Nephron (organoid): ENCODE data around the gene ING5.
A peak's percentile ranks its signal among the peaks of the same experiment; 100 is the strongest.

ENCODE experiments used
- H3K27ac Mint-ChIP-seq, 3 experiments: 2 replicates each; pipeline ENCODE4 v1.8.0; 2020; ENCODE audit warnings: mixed read lengths in 3 of 3, mild to moderate bottlenecking in 2 of 3, moderate library complexity in 1 of 3
- H3K27me3 Mint-ChIP-seq: 2 replicates; pipeline ENCODE4 v1.8.0; 2021; ENCODE audit warnings: low read depth, mild to moderate bottlenecking, moderate library complexity, mixed read lengths
- H3K36me3 Mint-ChIP-seq: 2 replicates; pipeline ENCODE4 v1.8.0; 2020; ENCODE audit warnings: low read depth, mixed read lengths
- H3K4me1 Mint-ChIP-seq: 2 replicates; pipeline ENCODE4 v1.8.0; 2020; ENCODE audit warnings: mixed read lengths
- H3K4me3 Mint-ChIP-seq, 3 experiments: 2 replicates each; pipeline ENCODE4 v1.8.0; 2020; ENCODE audit warnings: mild to moderate bottlenecking in 3 of 3, mixed read lengths in 3 of 3, moderate library complexity in 2 of 3
- H3K9me3 Mint-ChIP-seq: 2 replicates; pipeline ENCODE4 v1.8.0; 2020; ENCODE audit warnings: mixed read lengths
- TF ChIP-seq, protein P1 (sequence below), 3 experiments: fragments of 200-600 bp; sonication (generic); IDR thresholded peaks; one replicate each; pipeline ENCODE4 v1.5.0; 2021; ENCODE audit warnings: antibody characterized with exemption in 3 of 3; ENCODE audit not compliant: unreplicated experiment in 3 of 3

ING5 gene

DNA sequence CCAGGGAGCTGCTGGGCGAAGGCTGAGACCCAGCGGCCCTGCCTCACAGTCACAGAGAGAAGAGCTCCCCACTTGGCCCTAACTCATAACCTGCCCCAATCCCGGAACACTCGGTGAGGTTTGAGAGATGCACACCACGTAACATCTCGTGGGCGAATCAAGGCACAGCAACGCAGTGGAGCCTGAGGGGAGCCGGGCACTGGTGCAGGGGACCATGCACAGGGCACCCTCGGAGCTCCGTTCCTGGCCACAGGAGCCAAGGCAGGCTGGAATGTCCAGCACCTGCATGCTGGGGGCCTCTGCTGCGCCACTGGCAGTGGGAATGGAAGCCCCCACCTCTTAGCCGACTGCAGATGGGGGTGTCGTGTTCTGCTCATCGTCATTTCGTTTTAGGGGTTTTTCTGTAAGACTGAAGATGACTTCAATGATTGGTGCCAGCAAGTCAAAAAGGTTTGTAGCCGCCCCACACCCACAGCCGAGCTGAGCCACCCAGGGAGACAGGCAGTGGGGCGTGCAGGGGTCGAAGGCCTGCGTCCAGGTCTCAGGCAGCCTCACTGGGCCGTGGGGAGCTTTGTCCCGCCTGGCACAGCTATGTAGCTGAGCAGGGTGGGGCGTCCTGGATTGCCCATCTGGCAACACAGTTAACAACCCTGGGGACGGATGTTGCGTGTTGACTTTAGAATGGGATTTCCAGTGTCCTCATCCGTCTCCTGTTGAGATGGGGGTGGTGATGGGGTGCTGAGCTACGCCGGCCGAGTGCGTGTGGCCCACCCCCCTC is 31.3 kb upstream of the ING5 start:
- Mint-ChIP-seq H3K4me3 (no peak overlapping the region), H3K4me1 (peaks cover 12% of the 10 kb centered on the region), H3K9me3 (no peaks in the 10 kb centered on the region), H3K36me3 (peaks cover 35% of the 10 kb centered on the region), H3K27ac (no peak overlapping the region), H3K27me3 (no peaks in the 10 kb centered on the region)
- TF ChIP-seq, protein P1, sequence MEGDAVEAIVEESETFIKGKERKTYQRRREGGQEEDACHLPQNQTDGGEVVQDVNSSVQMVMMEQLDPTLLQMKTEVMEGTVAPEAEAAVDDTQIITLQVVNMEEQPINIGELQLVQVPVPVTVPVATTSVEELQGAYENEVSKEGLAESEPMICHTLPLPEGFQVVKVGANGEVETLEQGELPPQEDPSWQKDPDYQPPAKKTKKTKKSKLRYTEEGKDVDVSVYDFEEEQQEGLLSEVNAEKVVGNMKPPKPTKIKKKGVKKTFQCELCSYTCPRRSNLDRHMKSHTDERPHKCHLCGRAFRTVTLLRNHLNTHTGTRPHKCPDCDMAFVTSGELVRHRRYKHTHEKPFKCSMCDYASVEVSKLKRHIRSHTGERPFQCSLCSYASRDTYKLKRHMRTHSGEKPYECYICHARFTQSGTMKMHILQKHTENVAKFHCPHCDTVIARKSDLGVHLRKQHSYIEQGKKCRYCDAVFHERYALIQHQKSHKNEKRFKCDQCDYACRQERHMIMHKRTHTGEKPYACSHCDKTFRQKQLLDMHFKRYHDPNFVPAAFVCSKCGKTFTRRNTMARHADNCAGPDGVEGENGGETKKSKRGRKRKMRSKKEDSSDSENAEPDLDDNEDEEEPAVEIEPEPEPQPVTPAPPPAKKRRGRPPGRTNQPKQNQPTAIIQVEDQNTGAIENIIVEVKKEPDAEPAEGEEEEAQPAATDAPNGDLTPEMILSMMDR (IDR thresholded peaks at IDR 0.05; ENCODE audit: unreplicated experiment in 3 of 3), result no peak

DNA sequence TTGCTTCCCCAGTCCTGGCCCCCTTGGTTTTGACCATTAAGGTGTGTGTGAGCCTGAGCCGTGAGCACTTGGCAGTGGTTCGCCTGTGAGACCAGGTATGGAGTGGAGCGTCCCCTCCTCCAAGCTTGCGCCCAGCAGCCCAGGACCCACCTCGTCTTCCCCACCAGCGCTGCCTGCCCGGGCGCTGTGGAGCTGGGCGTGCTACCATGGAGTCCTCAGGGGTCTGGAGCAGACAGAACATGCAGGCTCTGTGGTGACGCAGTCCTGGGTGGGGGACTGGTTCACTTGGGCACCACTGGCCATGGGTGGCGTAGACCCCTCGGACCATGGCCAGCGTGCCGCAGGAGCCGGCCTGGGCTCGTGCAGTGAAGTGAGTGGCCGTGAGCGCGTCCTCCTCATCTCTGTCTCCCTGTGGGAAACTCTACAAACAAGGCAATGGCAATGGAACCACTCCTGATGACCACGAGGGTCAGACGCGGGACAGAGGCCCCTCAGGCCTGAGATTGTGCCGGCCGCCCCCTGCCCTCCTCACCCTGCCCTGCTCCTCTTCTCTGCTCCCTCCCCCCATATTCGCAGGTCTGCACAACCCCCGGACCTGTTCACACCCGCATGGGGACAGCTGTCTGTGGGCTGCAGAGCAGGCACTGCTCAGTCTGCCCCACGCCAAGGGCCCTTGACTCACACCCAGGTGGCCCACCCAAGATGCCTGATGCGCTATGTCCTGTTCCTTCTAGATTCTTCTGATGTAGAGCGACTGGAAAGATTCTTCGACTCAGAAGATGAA is 30.2 kb upstream of the ING5 start:
- Mint-ChIP-seq H3K4me3 (no peak overlapping the region), H3K27ac (no peak overlapping the region), H3K27me3 (no peaks in the 10 kb centered on the region)

DNA sequence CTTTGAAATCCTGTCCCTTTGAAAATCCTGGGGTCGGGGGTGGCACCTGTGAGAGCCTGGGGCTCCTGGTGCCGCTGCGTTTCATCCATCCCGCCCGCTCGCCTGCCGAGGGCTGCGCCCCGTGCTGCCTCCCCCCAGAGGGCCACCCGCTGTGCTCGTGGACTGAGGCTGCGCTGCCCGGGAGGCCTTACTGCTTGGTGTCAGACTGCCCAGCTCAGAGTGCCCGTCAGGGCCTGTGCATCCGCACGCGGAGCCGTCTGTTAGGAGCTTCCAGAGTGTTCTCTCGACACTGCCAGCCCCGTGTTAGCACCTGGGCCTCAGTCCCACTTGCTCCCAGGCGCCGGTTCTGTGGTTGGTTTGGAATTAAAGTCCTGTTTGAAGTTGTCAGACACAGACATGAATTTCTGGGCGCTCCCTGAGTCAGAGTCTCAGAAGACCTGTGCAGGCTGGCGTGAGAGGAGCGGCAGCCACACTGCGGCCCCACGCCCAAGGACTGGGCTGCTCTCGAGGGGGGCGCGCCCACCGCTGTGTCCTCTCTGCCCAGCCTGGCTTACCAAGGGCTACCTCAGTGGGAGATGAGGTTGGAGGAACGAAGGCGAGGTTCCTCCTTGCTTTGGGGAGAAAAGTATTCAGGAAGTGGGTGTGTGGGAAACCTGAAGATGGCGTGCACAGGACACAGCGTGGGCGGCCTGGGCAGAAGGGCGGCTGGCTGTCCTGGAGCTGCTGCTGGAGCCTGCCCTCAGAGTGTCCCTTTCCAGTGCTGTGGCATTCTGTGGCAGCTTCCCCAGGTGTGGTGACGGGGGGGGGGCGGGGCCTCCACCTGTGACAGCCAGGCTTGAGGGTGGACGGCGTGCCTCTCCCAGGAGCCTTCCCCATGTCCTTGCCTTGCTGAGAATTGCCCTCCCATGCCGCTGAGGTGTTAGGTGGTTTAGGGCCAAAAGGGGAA is 29.3 kb upstream of the ING5 start:
- H3K4me1 Mint-ChIP-seq, result no peaks in the 10 kb centered on the region
- H3K36me3 Mint-ChIP-seq, result peaks cover 36% of the 10 kb centered on the region
- H3K9me3 Mint-ChIP-seq, result no peaks in the 10 kb centered on the region
- H3K4me3 Mint-ChIP-seq, result no peak overlapping the region
- H3K27ac Mint-ChIP-seq, result no peak overlapping the region
- H3K27me3 Mint-ChIP-seq, result no peaks in the 10 kb centered on the region
- TF ChIP-seq, protein P1 (IDR thresholded peaks at IDR 0.05; ENCODE audit: unreplicated experiment in 3 of 3), result no peak

More for the DNA sequence above, 30.2 kb upstream of the ING5 start:
- TF ChIP-seq, protein P1 (IDR thresholded peaks at IDR 0.05; ENCODE audit: unreplicated experiment in 3 of 3), result no peak
- H3K4me1 Mint-ChIP-seq, result peaks cover 2% of the 10 kb centered on the region
- H3K9me3 Mint-ChIP-seq, result no peaks in the 10 kb centered on the region
- peaks cover 34% of the 10 kb centered on the region for H3K36me3 Mint-ChIP-seq

DNA sequence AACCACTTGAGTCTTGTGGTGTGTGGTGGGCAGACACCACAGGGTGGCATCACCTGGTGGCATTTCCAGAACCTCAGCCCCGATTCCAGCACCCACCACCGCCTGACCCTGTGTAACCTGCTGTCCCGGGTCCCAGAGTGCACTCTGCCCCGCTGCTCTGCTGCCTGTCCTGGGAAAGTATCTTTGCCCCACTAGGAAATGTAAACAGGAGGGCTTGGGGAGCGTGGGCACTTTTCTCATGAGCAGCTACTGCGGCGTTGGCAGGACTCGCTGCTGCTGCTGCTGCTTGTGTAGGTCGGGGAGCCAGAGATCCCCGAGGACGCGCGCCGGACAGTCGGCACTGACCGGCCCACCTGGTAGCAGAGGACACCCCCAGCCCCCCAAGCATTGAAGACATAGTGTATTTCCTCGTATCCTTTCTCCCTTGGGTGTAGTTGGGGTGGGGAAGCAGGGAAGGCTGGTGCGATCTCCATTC is 28.6 kb upstream of the ING5 start:
- Mint-ChIP-seq H3K9me3 (no peaks in the 10 kb centered on the region), H3K27me3 (no peaks in the 10 kb centered on the region), H3K27ac (no peak overlapping the region), H3K4me3 (no peak overlapping the region), H3K4me1 (no peaks in the 10 kb centered on the region), H3K36me3 (peaks cover 36% of the 10 kb centered on the region)
- TF ChIP-seq, protein P1 (IDR thresholded peaks at IDR 0.05; ENCODE audit: unreplicated experiment in 3 of 3), result no peak

DNA sequence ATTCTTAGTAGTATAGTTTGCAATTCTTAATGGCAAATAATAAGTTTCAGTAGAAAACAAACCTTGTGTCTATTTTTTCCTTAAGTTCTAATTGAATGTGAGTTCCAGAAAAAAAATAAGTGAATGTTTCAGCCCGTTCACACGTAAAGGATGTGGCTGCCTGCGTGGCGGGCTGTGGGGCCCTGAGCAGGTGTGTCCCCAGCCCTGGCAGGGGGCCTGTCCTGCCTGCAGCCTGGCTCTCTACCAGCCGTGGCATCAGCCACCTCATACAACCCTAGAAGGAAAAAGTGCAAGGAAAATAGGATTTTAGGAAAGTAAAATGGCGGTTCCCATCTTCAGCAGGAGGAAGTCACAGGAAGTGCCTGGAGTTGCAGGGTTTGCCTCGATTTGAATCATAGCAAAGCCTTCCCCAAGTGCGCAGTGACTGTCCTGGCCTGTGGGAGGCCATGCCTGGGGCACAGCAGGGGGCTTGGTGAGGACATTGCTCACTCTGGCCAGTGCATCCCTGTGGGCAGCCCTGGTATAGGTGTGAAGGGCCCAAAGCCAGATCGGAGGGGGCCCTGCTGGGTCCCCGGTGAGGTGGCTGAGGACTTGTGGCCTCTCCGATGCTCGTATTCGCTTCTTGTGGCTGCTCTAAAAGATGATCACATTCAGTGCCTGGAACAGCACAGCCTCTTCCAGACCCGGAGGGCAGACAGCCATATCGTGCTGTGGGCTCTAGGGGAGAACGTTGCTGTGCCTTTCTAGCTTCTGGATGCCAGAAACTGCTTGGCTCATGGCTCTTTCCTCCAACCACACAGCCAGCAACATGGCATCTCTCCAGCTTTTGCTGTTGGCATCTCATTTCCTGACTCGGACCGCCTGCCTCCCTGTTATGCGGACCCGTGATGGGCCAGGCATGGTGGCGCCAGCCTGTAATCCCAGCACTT is 27.8 kb upstream of the ING5 start:
- TF ChIP-seq, protein P1 (IDR thresholded peaks at IDR 0.05; ENCODE audit: unreplicated experiment in 3 of 3), result no peak

More for the DNA sequence above, 27.8 kb upstream of the ING5 start:
- Mint-ChIP-seq H3K4me3 (no peak overlapping the region), H3K4me1 (no peaks in the 10 kb centered on the region), H3K9me3 (no peaks in the 10 kb centered on the region), H3K27ac (peak overlapping the region in 1 of 3 experiments; percentile 46), H3K27me3 (no peaks in the 10 kb centered on the region), H3K36me3 (peaks cover 35% of the 10 kb centered on the region)
